Panc1 (cell line): ENCODE measurements around the gene RNF144A. TPM values are rescaled to one million over a fixed set of nuclear protein-coding genes. Genes with fewer than 3 reads are reported as not detected.

Source experiments
- ATAC-seq: fragments of 200-7000 bp; cut with Tn5 transposase; 2 replicates; pipeline ENCODE4 v1.9.1; 2020; ENCODE audit warnings: mild to moderate bottlenecking, moderate library complexity
- BruUV-seq: library from RNA; stranded (reverse); fragments of 400-500 nt; replicated peaks from 2 replicates; lab custom pipeline; 2021; lab: Mats Ljungman, UMichigan
- CTCF ChIA-PET: fragments of 300-600 bp; sonication (Branson Sonifier 250); formaldehyde crosslinking; loops from one replicate; lab custom pipeline; 2022; ENCODE audit warnings: antibody characterized with exemption; lab: Charles Lee
- POLR2A ChIA-PET: fragments of 300-600 bp; sonication (Branson Sonifier 250); formaldehyde crosslinking; loops from one replicate; lab custom pipeline; 2022; ENCODE audit warnings: antibody characterized with exemption; lab: Charles Lee
- DNase-seq: peaks from one replicate; pipeline ENCODE4 v3.0.0-alpha.2; 2010; ENCODE audit warnings: low read depth, low spot score
- H3K27ac ChIP-seq: 2 replicates; pipeline ENCODE4 v1.5.1; 2011; ENCODE audit warnings: mild to moderate bottlenecking, low read length, inconsistent platforms
- H3K27me3 ChIP-seq: fragments of 200-500 bp; sonication (Bioruptor generic); 2 replicates; pipeline ENCODE4 v1.6.0; 2014; ENCODE audit warnings: low read length, inconsistent platforms; ENCODE audit not compliant: control insufficient read depth, insufficient read depth
- H3K36me3 ChIP-seq: fragments of 200-500 bp; sonication (Bioruptor generic); 2 replicates; pipeline ENCODE4 v1.5.1; 2014; ENCODE audit warnings: inconsistent platforms, mild to moderate bottlenecking, low read length, moderate library complexity; ENCODE audit not compliant: control insufficient read depth, insufficient read depth
- H3K4me1 ChIP-seq: 2 replicates; pipeline ENCODE4 v1.5.1; 2011; ENCODE audit warnings: inconsistent platforms, mild to moderate bottlenecking, low read length, moderate library complexity; ENCODE audit not compliant: control insufficient read depth, insufficient read depth
- H3K4me3 ChIP-seq, 2 experiments: 2 replicates each; pipeline ENCODE4 v1.5.1; 2011 to 2012; ENCODE audit warnings: low read depth in 2 of 2, low read length in 2 of 2, mild to moderate bottlenecking in 2 of 2, inconsistent platforms in 1 of 2, moderate library complexity in 1 of 2
- H3K9me3 ChIP-seq: fragments of 200-500 bp; sonication (Bioruptor generic); 2 replicates; pipeline ENCODE4 v1.5.1; 2014; ENCODE audit warnings: low read depth, mild to moderate bottlenecking, inconsistent platforms, low read length, moderate library complexity; ENCODE audit not compliant: control insufficient read depth, insufficient read depth
- POLR2AphosphoS5 ChIP-seq: IDR thresholded peaks from 2 replicates; pipeline ENCODE4 v1.6.1; 2012; ENCODE audit warnings: mild to moderate bottlenecking, low read depth, low read length, moderate library complexity
- SIN3A ChIP-seq: IDR thresholded peaks from 2 replicates; pipeline ENCODE4 v1.6.1; 2012; ENCODE audit warnings: low read depth, mild to moderate bottlenecking, low read length, moderate library complexity, borderline replicate concordance; ENCODE audit not compliant: insufficient read depth
- TCF7L2 ChIP-seq: IDR thresholded peaks from 2 replicates; pipeline ENCODE4 v1.6.1; 2011; ENCODE audit warnings: mild to moderate bottlenecking, low read depth, low read length, inconsistent platforms
- in situ Hi-C: cut with HindIII; loops from 2 replicates; pipeline ENCODE4 v1.10.0; 2016; ENCODE audit warnings: low sequenced_read_pairs, low pct_unique_long_range_greater_than_20kb
- intact Hi-C: fragments of 100-400 bp; cut with micrococcal nuclease; formaldehyde crosslinking; loops from one replicate; pipeline ENCODE4 v1.10.0; 2022; ENCODE audit not compliant: unreplicated experiment
- total RNA-seq: library from RNA; stranded (reverse); gene quantifications from one replicate; pipeline ENCODE4 v1.2.1, GENCODE V29; 2021; ENCODE audit not compliant: unreplicated experiment
- TF ChIP-seq, protein P1 (sequence below), 2 experiments: IDR thresholded peaks; 2 replicates each; pipeline ENCODE4 v1.6.1; 2011 to 2012; ENCODE audit warnings: low read depth in 2 of 2, control low read depth in 1 of 2, low read length in 1 of 2, mild to moderate bottlenecking in 1 of 2, moderate library complexity in 1 of 2; ENCODE audit not compliant: insufficient read depth in 1 of 2
- TF ChIP-seq, protein P2 (sequence below): fragments of 450-650 bp; IDR thresholded peaks from 2 replicates; pipeline ENCODE4 v1.5.1; 2017; ENCODE audit warnings: mild to moderate bottlenecking

Gene RNF144A
- total RNA-seq, 1 experiment from 2014 or later, result 5.4 TPM

DNA sequence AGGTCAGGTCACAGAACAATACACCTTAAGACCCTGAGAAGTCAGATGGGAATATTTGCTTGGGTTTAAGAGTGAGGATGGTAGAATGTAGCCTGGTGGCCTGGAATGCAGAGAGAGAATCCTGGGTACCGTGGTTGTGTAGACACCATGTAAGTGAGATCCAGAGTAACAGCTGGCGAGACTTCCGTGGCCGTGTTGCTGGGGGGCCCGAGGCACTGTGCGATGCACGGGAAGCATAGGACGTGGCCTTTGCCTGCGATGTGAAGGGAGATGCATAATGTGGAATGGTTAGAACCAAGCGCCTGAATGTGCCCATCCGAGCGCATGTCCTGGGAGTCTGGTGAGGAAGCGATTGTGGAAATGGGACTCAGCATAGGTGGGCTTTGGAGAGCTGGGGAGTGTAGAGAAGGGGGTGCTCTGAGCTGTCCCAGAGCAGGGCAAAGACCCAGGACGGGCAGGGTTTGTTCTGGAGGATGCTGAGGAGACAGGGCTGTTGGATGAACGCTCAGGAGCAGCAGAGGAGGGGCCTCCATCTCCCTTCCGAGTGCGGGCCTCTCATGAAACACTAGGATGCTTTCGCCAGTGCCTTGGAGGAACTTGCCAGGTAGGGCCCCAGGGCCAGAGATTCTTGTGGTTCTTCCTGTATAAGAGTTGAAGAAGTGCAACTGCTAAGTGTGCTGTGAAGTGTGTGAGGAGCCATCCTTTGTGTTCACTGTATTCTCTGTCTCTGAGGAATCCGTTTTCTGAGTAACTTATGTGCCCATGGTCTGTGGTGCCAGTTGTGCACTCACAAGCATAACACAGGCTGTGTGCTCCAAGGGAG, 7.1 kb downstream of the RNF144A start:
- BruUV-seq, result no TSS peak
- H3K27me3 ChIP-seq, result no peaks in the 10 kb centered on the region
- CTCF ChIA-PET, result no interaction called here
- in situ Hi-C loops (no loop called here), intact Hi-C loops (loop anchor here (5.0 kb wide), 1 partner anchor 113 kb away; no protein-coding TSS in a partner anchor)
- no peak overlapping the region for H3K27ac ChIP-seq
- no peak overlapping the region for H3K4me3 ChIP-seq
- H3K9me3 ChIP-seq, result no peaks in the 10 kb centered on the region
- DNase-seq (no peak), ATAC-seq (no peak)
- POLR2A ChIA-PET, result no interaction called here
- TF ChIP-seq SIN3A, result no peak
- TF ChIP-seq, protein P1, sequence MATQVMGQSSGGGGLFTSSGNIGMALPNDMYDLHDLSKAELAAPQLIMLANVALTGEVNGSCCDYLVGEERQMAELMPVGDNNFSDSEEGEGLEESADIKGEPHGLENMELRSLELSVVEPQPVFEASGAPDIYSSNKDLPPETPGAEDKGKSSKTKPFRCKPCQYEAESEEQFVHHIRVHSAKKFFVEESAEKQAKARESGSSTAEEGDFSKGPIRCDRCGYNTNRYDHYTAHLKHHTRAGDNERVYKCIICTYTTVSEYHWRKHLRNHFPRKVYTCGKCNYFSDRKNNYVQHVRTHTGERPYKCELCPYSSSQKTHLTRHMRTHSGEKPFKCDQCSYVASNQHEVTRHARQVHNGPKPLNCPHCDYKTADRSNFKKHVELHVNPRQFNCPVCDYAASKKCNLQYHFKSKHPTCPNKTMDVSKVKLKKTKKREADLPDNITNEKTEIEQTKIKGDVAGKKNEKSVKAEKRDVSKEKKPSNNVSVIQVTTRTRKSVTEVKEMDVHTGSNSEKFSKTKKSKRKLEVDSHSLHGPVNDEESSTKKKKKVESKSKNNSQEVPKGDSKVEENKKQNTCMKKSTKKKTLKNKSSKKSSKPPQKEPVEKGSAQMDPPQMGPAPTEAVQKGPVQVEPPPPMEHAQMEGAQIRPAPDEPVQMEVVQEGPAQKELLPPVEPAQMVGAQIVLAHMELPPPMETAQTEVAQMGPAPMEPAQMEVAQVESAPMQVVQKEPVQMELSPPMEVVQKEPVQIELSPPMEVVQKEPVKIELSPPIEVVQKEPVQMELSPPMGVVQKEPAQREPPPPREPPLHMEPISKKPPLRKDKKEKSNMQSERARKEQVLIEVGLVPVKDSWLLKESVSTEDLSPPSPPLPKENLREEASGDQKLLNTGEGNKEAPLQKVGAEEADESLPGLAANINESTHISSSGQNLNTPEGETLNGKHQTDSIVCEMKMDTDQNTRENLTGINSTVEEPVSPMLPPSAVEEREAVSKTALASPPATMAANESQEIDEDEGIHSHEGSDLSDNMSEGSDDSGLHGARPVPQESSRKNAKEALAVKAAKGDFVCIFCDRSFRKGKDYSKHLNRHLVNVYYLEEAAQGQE (IDR thresholded peaks at IDR 0.05; ENCODE audit: insufficient read depth in 1 of 2, low read depth in 2 of 2, low read length in 1 of 2), result no peak
- TF ChIP-seq, protein P2, sequence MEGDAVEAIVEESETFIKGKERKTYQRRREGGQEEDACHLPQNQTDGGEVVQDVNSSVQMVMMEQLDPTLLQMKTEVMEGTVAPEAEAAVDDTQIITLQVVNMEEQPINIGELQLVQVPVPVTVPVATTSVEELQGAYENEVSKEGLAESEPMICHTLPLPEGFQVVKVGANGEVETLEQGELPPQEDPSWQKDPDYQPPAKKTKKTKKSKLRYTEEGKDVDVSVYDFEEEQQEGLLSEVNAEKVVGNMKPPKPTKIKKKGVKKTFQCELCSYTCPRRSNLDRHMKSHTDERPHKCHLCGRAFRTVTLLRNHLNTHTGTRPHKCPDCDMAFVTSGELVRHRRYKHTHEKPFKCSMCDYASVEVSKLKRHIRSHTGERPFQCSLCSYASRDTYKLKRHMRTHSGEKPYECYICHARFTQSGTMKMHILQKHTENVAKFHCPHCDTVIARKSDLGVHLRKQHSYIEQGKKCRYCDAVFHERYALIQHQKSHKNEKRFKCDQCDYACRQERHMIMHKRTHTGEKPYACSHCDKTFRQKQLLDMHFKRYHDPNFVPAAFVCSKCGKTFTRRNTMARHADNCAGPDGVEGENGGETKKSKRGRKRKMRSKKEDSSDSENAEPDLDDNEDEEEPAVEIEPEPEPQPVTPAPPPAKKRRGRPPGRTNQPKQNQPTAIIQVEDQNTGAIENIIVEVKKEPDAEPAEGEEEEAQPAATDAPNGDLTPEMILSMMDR, result no peak
- no peak for TF ChIP-seq TCF7L2
- no peak for TF ChIP-seq POLR2AphosphoS5
- H3K4me1 ChIP-seq, result no peaks in the 10 kb centered on the region; the same call in 1 of the 2 replicates
- no peaks in the 10 kb centered on the region for H3K36me3 ChIP-seq

GRCh38 chr2:6924924-6925409, 7.8 kb downstream of the RNF144A start:
- Histone ChIP-seq H3K9me3 (no peaks in the 10 kb centered on the region), H3K4me3 (no peak overlapping the region), H3K27ac (no peak overlapping the region), H3K27me3 (no peaks in the 10 kb centered on the region), H3K36me3 (no peaks in the 10 kb centered on the region), H3K4me1 (no peaks in the 10 kb centered on the region)
- no TSS peak for BruUV-seq
- POLR2A ChIA-PET, result interaction anchor here (0.6 kb wide), 1 partner anchor 65 kb away, joined by 3 read pairs; no protein-coding TSS in a partner anchor
- DNase-seq (no peak), ATAC-seq (no peak)
- CTCF ChIA-PET, result no interaction called here
- in situ Hi-C loops (no loop called here), intact Hi-C loops (loop anchor here (5.0 kb wide), 1 partner anchor 112 kb away; no protein-coding TSS in a partner anchor)
- TF ChIP-seq, protein P1 (IDR thresholded peaks at IDR 0.05; ENCODE audit: insufficient read depth in 1 of 2, low read depth in 2 of 2, low read length in 1 of 2), result no peak
- TF ChIP-seq POLR2AphosphoS5 (no peak), SIN3A (no peak), TCF7L2 (no peak)
- TF ChIP-seq, protein P2, result no peak
